GM19023 (cell line): ENCODE data around the gene ARGLU1.

Experiments
- ATAC-seq: cut with Tn5 transposase; IDR thresholded peaks from one replicate; pipeline ENCODE4 v1.9.1; 2021; ENCODE audit warnings: mild to moderate bottlenecking, moderate library complexity; ENCODE audit not compliant: unreplicated experiment

Gene ARGLU1

GRCh38 chr13:106527445-106527801, 40.5 kb downstream of the ARGLU1 start:
- ATAC-seq: no peak

- no peak for ATAC-seq
Observed at GRCh38 chr13:106526738-106527444, 41.0 kb downstream of the ARGLU1 start.

GRCh38 chr13:106525865-106526264, 42.1 kb downstream of the ARGLU1 start:
- ATAC-seq: no peak

DNA sequence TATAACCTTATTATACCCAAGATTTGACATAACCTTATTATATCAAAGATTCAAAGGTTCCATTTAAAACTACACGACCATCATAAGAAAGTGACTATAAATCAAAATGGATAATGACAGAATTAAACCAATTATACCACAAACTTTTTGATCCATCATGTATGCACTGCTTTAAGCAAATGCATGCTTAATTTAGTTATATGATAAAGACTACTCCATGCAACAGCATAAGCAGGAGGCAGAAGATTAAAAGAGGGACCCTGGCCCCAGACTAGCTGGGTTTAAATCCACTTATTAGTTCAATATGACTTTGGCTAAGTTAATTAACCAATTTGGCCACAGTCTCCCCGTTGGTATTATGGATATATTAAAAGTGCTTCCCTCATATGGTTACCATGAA, 43.8 kb downstream of the ARGLU1 start:
- ATAC-seq: no peak

DNA sequence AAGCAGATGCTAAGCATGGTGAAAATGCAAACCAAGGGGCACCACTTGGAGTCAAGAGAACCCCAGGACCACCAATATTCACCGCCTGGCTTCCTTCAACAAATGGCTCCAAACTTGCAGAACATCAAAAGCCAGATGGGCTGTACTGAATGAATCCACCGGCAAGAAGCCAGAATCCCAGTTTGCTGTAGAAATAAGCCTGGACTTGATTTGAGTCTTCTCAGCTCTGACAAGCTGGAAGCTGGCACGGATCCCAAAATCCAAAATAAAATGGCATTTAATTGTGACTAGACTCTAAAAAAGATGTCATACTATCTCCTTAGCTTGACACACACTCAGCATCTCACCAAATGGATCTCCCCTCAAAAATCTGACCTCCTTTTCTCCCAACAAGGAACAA, 44.4 kb downstream of the ARGLU1 start:
- ATAC-seq: no peak

- ATAC-seq: no peak
Observed at GRCh38 chr13:106522898-106523525, 44.9 kb downstream of the ARGLU1 start.

DNA sequence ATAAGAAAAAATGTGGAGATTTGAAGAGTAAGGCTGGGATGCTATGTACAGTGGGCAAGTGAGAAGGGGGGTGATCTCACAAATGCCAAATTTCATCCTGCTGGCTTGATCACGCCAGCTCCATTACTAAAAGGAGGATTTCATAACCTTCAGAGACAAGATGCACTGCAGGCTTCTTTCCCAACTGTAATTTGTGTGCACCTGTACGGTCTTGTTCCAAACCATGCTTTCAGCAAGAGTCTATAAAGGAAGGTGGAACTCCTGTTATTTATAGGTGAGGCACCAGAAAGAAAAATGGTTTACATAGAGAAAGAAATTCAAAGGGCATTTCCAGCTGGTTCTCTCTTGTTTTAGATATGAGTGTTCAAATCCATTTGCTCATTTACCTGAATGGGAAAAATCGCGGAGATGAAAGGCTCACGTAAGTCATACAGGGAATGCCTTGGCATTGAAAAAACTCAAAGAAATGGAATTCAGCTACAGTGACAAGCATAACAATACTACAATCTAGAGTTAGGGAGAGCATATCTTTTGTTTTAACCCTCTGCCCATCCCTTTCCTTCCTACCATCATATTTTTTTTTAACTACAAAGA, 45.7 kb downstream of the ARGLU1 start:
- ATAC-seq: no peak

GRCh38 chr13:106521095-106521799, 46.7 kb downstream of the ARGLU1 start:
- no peak for ATAC-seq

DNA sequence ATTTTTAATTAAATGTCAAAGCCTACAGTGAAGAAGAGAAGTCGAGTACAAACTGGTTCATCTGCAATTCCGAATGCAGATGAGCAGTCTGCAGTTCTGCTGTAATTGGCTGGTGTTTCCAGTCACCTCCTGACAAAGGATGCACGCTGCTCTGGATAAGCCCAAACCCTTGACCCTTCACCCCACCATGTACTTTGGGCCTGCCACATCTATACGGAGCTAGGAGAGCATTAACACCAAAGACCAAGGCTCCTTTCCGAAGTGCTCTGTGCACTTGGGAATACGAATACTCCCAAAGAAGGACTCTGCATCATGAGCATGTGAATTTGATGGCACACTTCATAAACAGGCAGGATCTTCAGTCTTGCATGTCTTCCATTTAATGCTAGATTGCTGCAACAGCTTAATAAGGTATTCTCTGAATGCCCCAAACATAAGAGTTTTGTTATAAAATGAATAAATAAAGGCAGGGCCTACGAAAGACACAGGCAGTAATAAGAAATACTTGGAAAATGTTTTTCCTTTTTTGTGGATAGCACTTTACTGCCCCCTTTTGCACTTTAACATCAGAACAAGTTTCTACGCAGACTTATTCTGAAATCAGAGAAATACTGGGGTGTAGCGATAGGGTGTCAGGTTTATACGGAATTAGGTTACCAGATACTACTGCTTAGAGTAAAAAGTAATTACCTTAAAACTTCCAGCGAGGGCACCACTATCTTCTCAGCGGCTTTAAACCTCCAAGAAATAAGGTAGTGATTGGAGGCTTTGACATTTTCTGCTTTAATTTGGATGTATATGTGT, 47.5 kb downstream of the ARGLU1 start:
- no peak for ATAC-seq

GRCh38 chr13:106518512-106518911, 49.4 kb downstream of the ARGLU1 start:
- no peak for ATAC-seq

DNA sequence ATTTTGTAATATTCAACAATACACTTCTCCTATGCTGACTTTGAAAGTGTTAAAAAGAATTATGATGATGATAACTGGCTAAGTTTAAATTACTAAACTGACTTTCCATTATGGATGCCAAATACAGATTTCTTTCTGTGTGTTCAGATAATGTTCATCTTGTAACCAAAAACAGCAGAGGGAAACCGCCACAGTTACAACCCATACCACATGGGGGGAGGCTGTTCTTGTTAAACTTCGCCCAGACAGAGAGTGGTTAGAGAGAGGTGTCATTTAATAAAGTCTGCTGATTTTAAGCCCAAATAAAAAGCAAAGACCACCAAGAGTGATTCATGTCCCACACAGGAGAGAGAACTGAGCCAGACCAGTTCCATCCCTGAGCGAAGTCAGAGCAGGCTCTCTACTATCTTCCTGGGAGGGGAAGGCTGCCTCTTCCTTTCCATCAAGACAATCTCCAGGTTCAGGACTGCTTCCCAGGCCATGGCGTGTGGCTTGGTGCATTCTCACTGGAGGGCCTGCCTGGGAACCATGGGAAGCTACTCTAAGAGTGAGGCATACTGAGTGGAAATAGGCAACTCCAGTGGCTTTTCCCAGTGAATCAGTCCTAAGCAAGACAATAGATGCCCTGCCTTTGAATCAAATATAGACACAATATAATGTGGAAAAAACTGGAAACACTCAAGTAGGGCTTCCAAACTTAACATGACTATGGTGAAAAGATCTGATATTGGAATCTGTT, 50.7 kb downstream of the ARGLU1 start:
- no peak for ATAC-seq

DNA sequence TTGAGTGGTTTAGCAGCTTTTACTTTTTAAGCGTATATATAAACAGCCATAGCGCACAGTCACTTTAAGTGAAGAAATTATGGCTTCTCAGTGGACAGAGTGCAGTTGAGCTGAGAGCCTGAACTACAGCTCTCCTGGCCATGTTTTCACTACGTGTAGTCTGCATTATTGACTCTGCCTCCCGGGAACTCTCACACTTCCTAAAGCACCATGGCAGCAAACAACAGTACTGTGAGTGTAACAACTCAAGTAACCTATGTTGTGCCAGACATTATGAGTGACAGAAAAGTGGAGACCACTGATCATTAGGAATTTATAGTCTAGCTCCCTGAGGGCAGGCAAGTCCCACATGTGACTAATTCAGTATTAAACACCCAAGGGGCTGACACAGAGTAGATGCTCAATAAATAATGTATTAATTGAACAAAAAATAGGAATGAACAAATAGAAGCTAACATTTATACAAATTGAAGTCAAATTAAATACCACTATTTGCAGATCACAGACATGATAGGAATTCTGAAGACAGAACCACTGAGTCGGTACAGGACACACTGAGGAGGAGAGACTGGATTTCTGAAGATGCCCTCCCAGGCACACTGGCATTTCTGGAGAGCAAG, 52.2 kb downstream of the ARGLU1 start:
- ATAC-seq: no peak

DNA sequence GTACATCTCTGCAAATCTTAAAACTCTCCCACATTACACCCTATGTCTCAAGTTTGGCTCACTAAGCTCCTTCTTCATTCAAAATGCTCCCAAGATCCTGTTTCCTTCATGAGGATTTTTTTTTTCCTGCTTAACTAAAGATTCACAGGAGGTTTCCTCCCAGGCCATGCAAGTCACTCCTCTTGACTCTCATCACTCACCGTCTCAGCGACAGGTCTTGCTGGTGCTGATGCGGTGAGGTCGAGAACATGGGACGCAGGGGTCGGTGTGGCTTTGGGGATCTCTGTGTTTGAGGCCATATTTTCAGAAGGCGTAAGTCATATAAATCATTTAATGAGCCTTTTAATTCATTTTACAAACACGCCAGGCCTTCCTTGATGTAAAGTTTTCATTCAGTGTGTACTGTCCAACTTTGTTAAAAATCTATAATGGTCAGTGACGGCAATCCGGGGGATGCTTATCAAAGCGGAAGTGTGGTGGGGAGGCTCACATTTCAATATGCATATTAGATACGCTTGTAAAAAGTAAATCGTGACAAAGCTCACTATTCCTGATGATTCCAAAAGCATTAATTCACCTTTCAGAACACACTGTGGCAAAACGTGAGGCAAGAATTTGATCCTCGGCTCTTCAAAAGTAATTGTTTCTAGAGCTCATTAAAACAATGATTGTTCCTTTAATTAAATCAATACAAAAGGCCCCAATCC, 52.9 kb downstream of the ARGLU1 start:
- ATAC-seq: no peak

DNA sequence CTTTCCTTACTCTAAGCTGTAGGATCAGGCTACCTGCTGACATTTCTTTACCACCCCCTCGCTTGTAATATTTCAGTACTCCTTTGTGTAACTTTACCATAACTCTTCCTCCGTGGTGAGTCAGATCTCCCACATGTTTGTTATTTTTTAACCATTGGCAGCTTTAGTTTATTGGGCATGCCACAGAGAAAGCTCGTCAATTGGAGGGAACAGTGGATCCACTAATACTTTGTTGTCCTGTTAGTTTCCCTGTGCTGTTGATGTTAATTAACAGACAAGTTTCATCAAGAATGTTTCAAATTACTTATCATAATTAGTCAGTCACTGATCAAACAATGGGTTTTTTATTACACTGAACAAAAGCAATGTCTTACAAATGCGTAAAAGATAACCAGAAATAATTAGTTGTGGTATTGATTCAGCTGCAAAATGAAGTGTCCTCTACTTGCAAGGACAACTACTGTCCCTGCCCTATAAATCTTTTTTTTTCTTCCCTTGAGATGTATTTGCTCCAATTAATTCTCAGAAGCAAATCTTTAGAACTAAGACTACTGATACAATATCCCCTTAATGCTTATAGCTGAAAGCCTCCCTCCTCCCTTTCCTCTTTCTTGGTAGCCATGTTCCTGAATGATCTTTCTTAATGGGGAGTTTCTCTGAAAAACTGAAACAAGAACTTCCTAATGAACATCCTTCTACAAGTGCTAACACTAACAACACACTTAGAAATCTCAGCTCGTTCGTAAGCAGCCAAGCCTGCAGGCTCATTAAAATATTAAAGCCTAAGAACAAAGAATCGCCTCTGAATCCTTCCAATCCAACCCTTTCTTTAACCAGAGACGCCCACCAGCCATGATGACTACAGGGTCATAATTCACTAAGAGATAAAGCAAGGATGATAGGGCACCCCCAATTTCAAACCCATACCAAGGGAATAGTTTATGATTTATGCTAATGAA, 54.6 kb downstream of the ARGLU1 start:
- ATAC-seq: no peak

- ATAC-seq: peak; percentile 93
Observed at GRCh38 chr13:106507560-106508274, 60.2 kb downstream of the ARGLU1 start.

GRCh38 chr13:106506286-106506685, 61.7 kb downstream of the ARGLU1 start:
- ATAC-seq: no peak

- no peak for ATAC-seq
Observed at GRCh38 chr13:106505732-106506131, 62.2 kb downstream of the ARGLU1 start.
